Hepatocyte (in vitro differentiated cells): ENCODE results near the gene LARP7. TPM values are rescaled to one million over a fixed set of nuclear protein-coding genes. Genes with fewer than 3 reads are reported as not detected.
"Not testable (repeated sequence)": the region's sequence is repeated elsewhere in the genome, so short reads cannot be mapped to it uniquely, and the experiment has no call there.

ENCODE experiments used
- DNase-seq: peaks from one replicate; pipeline ENCODE4 v3.0.0-alpha.2; 2016; ENCODE audit warnings: low spot score
- H2AFZ ChIP-seq: fragments of 200-600 bp; sonication (generic); 2 replicates; pipeline ENCODE4 v1.6.0; 2016; ENCODE audit warnings: antibody characterized with exemption, mild to moderate bottlenecking
- H3K27ac ChIP-seq: fragments of 200-600 bp; sonication (generic); 2 replicates; pipeline ENCODE4 v1.5.1; 2016; ENCODE audit warnings: mild to moderate bottlenecking
- H3K27me3 ChIP-seq: fragments of 200-600 bp; sonication (generic); 2 replicates; pipeline ENCODE4 v1.6.1; 2016
- H3K36me3 ChIP-seq: fragments of 200-600 bp; sonication (generic); replicated peaks from 2 replicates; pipeline ENCODE4 v1.5.1; 2016; ENCODE audit warnings: low read depth; ENCODE audit not compliant: insufficient read depth
- H3K4me1 ChIP-seq: fragments of 200-600 bp; sonication (generic); 2 replicates; pipeline ENCODE4 v1.5.1; 2016; ENCODE audit warnings: mild to moderate bottlenecking, moderate library complexity; ENCODE audit not compliant: insufficient read depth
- H3K4me2 ChIP-seq: fragments of 200-600 bp; sonication (generic); 2 replicates; pipeline ENCODE4 v1.6.0; 2016
- H3K4me3 ChIP-seq: fragments of 200-600 bp; sonication (generic); 2 replicates; pipeline ENCODE4 v1.5.1; 2016; ENCODE audit warnings: mild to moderate bottlenecking
- H3K79me2 ChIP-seq: fragments of 200-600 bp; sonication (generic); 2 replicates; pipeline ENCODE4 v1.6.0; 2017; ENCODE audit warnings: mild to moderate bottlenecking
- H3K9me2 ChIP-seq: fragments of 200-600 bp; sonication (generic); replicated peaks from 2 replicates; pipeline ENCODE4 v1.6.0; 2017; ENCODE audit warnings: mild to moderate bottlenecking; ENCODE audit not compliant: insufficient read depth
- H3K9me3 ChIP-seq: fragments of 200-600 bp; sonication (generic); 2 replicates; pipeline ENCODE4 v1.5.1; 2016; ENCODE audit warnings: low read depth, mild to moderate bottlenecking
- H4K20me1 ChIP-seq: fragments of 200-600 bp; sonication (generic); 2 replicates; pipeline ENCODE4 v1.6.0; 2016; ENCODE audit warnings: mild to moderate bottlenecking; ENCODE audit not compliant: insufficient read depth, poor library complexity, severe bottlenecking
- EZH2 ChIP-seq: fragments of 200-600 bp; sonication (generic); IDR thresholded peaks from 2 replicates; pipeline ENCODE4 v1.6.1; 2016; ENCODE audit warnings: antibody characterized with exemption, mild to moderate bottlenecking, borderline replicate concordance
- EZH2phosphoT487 ChIP-seq: fragments of 200-600 bp; sonication (generic); IDR thresholded peaks from one replicate; pipeline ENCODE4 v1.6.1; 2018; ENCODE audit warnings: antibody characterized with exemption, mild to moderate bottlenecking, low read depth, moderate library complexity; ENCODE audit not compliant: unreplicated experiment, severe bottlenecking
- WGBS: methylation state at CpG from one replicate; pipeline ENCODE4 v1.1.6; 2016; ENCODE audit warnings: low lambda C conversion rate; ENCODE audit errors: missing lambda C conversion rate; 5-methylcytosine and 5-hydroxymethylcytosine counted together
- polyA plus RNA-seq: library from polyadenylated mRNA; unstranded; fragments of >200 nt; fragmentation: Nextera tagmentation; extraction: Ambion mirVana; gene quantifications from 2 replicates; pipeline ENCODE4 v1.2.1, GENCODE V29; 2016
- total RNA-seq: library from RNA; depleted of rRNA; stranded (reverse); fragments of >200 nt; gene quantifications from 2 replicates; pipeline ENCODE4 v1.2.3, GENCODE V29; 2014
- TF ChIP-seq, protein P1 (sequence below): fragments of 200-600 bp; sonication (generic); IDR thresholded peaks from 2 replicates; pipeline ENCODE4 v1.5.1; 2016; ENCODE audit warnings: antibody characterized with exemption, mild to moderate bottlenecking; ENCODE audit not compliant: poor library complexity

Gene LARP7
- total and polyA plus RNA-seq, 2 experiments from 2014 or later, result 36.0 to 42.8 TPM

DNA sequence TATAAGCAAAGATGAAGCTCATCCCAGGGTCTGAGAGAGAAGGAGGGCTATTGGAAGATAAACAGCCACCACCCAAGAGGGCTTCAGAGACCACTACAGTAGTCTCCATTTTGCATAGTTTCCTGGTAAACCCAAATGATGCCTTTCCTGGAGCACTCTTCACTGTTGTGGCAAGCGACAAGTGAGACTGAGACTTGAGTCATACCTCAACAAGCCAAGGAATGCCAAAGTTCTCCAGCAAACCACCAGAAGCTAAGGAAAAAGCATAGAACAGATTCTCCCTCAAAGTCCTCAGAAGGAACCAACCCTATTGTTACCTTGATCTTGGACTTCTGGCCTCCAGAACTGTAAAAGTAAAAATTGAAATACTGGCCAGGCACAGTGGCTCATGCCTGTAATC lies 65.9 kb downstream of the LARP7 start:
- H3K79me2 ChIP-seq, result no peaks in the 10 kb centered on the region
- peaks cover 9% of the 10 kb centered on the region for H3K4me1 ChIP-seq
- WGBS, result 79% methylated on average over 1 of the region's 1 CpG
- no peaks in the 10 kb centered on the region for H3K9me2 ChIP-seq
- no peaks in the 10 kb centered on the region for H4K20me1 ChIP-seq
- no peaks in the 10 kb centered on the region for H3K36me3 ChIP-seq
- no peak for TF ChIP-seq EZH2phosphoT487
- TF ChIP-seq EZH2, result no peak
- TF ChIP-seq, protein P1, sequence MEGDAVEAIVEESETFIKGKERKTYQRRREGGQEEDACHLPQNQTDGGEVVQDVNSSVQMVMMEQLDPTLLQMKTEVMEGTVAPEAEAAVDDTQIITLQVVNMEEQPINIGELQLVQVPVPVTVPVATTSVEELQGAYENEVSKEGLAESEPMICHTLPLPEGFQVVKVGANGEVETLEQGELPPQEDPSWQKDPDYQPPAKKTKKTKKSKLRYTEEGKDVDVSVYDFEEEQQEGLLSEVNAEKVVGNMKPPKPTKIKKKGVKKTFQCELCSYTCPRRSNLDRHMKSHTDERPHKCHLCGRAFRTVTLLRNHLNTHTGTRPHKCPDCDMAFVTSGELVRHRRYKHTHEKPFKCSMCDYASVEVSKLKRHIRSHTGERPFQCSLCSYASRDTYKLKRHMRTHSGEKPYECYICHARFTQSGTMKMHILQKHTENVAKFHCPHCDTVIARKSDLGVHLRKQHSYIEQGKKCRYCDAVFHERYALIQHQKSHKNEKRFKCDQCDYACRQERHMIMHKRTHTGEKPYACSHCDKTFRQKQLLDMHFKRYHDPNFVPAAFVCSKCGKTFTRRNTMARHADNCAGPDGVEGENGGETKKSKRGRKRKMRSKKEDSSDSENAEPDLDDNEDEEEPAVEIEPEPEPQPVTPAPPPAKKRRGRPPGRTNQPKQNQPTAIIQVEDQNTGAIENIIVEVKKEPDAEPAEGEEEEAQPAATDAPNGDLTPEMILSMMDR, result no peak
- H3K9me3 ChIP-seq, result no peaks in the 10 kb centered on the region
- H3K27ac ChIP-seq, result no peak overlapping the region
- no peak overlapping the region for H2AFZ ChIP-seq
- DNase-seq, result no peak
- no peak overlapping the region for H3K4me3 ChIP-seq
- no peak overlapping the region for H3K4me2 ChIP-seq
- H3K27me3 ChIP-seq, result peaks cover 46% of the 10 kb centered on the region

GRCh38 chr4:112704322-112704721 lies 67.4 kb downstream of the LARP7 start:
- Histone ChIP-seq H3K4me1 (peaks cover 9% of the 10 kb centered on the region), H3K36me3 (no peaks in the 10 kb centered on the region), H3K9me3 (no peaks in the 10 kb centered on the region), H3K27ac (no peak overlapping the region), H3K79me2 (no peaks in the 10 kb centered on the region), H3K27me3 (peaks cover 61% of the 10 kb centered on the region), H4K20me1 (no peaks in the 10 kb centered on the region), H3K4me3 (no peak overlapping the region), H3K4me2 (no peak overlapping the region), H2AFZ (no peak overlapping the region), H3K9me2 (no peaks in the 10 kb centered on the region)
- DNase-seq, result no peak
- TF ChIP-seq EZH2 (no peak), EZH2phosphoT487 (no peak)
- TF ChIP-seq, protein P1, result no peak
- WGBS, result 68% methylated on average over 7 of the region's 7 CpGs

GRCh38 chr4:112704991-112705845 lies 68.3 kb downstream of the LARP7 start:
- H3K4me2 ChIP-seq, result peak overlapping the region; percentile 88
- H3K4me1 ChIP-seq, result peaks cover 9% of the 10 kb centered on the region
- no peaks in the 10 kb centered on the region for H4K20me1 ChIP-seq
- no peak overlapping the region for H3K27ac ChIP-seq
- TF ChIP-seq, protein P1, result no peak
- TF ChIP-seq EZH2 (no peak), EZH2phosphoT487 (no peak)
- peak overlapping the region; percentile 15 for H3K4me3 ChIP-seq
- no peaks in the 10 kb centered on the region for H3K9me2 ChIP-seq
- peak; percentile 74 for DNase-seq
- H3K36me3 ChIP-seq, result no peaks in the 10 kb centered on the region
- peak overlapping the region; percentile 28 for H2AFZ ChIP-seq
- peaks cover 70% of the 10 kb centered on the region for H3K27me3 ChIP-seq
- no peaks in the 10 kb centered on the region for H3K79me2 ChIP-seq
- no peaks in the 10 kb centered on the region for H3K9me3 ChIP-seq
- WGBS, result 4% methylated on average over 17 of the region's 43 CpGs

- H3K27me3 ChIP-seq, result peaks cover 71% of the 10 kb centered on the region
- DNase-seq, result peak; percentile 11
Measured at GRCh38 chr4:112705891-112706839, 69.2 kb downstream of the LARP7 start.

More at GRCh38 chr4:112705891-112706839, 69.2 kb downstream of the LARP7 start:
- H3K27ac ChIP-seq, H4K20me1 ChIP-seq, H3K9me3 ChIP-seq, H3K4me1 ChIP-seq, H3K79me2 ChIP-seq, H3K36me3 ChIP-seq, H3K9me2 ChIP-seq: not testable (repeated sequence)
- Histone ChIP-seq H3K4me3 (peak overlapping the region; percentile 39), H3K4me2 (peak overlapping the region; percentile 98), H2AFZ (peak overlapping the region; percentile 49)
- 1% methylated on average over 30 of the region's 74 CpGs for WGBS
